Articular chondrocyte of knee joint (primary cell): ENCODE results near the gene OR5H15. TPM values are rescaled to one million over a fixed set of nuclear protein-coding genes. Genes with fewer than 3 reads are reported as not detected.

Experiments
- total RNA-seq: library from RNA; depleted of rRNA; stranded (reverse); fragments of >200 nt; gene quantifications from 2 replicates; pipeline ENCODE4 v1.2.3, GENCODE V29; 2012

OR5H15 gene
- total RNA-seq, result not detected in 2 replicates

DNA sequence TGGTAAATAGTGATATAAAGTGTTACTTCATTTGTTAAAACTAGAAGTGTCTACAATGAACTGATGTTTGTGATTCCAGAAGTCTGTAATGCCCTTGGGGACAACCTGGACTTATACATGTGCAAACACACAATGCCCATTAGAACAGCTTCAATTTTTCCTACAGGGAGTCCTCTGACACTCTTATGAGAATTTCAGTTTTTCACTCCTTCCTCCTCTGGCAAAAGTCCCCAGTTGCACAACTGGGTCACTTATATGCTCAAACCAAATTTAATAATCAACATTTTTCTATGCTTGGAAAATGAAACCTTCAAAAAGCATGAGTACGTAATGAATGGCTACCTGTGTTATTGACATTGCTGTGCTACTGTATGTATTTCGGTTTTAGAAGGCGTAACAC is at the start of gene OR5H15:
Gene OR5H15 (plus strand): TSS at position 301 of the 400 bp plus-strand sequence. CDS start 2,004 bp downstream, outside the sequence.

DNA sequence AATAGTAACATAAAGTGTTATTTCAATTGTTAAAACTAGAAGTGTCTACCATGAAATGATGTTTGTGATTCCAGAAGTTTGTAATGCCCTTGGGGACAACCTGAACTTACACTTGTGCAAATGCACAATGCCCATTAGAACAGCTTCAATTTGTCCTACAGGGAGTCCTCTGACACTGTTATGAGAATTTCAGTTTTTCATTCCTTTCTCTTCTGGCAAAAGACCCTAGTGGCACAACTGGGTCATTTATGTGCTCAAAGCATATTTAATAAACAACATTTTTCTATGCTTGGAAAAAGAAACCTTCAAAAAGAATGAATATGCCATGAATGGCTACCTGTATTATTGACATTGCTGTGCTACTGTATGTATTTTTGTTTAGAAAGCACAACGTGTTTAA is 36.1 kb upstream of the OR5H15 start, which contains the start of gene OR5H1:
Gene OR5H1 (plus strand): TSS at position 301 of the 400 bp plus-strand sequence. CDS start 1,977 bp downstream, outside the sequence.

DNA sequence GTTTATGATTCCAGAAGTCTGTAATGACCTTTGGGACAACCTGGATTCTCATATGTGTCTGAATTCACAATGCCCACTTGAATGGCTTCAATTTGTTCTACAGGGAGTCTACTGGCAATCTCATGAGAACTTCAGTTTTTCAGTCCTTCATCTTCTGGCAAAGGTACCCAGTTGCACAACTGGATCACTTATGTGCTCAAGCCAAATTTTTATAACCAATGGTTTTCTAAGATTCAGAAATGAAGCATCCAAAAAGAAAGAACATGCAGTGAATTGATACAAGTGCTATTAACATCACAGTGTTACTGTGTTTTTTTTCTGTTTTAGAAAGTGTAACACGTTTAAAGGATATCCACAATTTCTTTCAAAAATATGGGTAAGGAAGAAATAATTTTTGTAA is 19.3 kb upstream of the OR5H15 start, which contains the start of gene OR5H14:
Gene OR5H14 (plus strand): TSS at position 301 of the 400 bp plus-strand sequence. CDS start 1,907 bp downstream, outside the sequence.

Other genes with a start within 250 kb of the OR5H15 start
- gene RIOX2, start 194.3 kb upstream of the OR5H15 start, total RNA-seq, result 24.2 and 30.2 TPM in 2 replicates
- not detected in 2 replicates for gene GABRR3, start 131.4 kb upstream of the OR5H15 start, total RNA-seq
- gene OR5AC2, start 79.5 kb upstream of the OR5H15 start, total RNA-seq, result not detected in 2 replicates
- not detected in 2 replicates for gene OR5H1, start 36.0 kb upstream of the OR5H15 start, total RNA-seq
- not detected in 2 replicates for gene OR5H14, start 19.2 kb upstream of the OR5H15 start, total RNA-seq
- not detected in 2 replicates for gene OR5H6, start 97.5 kb downstream of the OR5H15 start, total RNA-seq
- gene OR5H2, start 115.8 kb downstream of the OR5H15 start, total RNA-seq, result not detected in 2 replicates
- gene OR5K4, start 187.2 kb downstream of the OR5H15 start, total RNA-seq, result not detected in 2 replicates
- gene OR5K3, start 224.0 kb downstream of the OR5H15 start, total RNA-seq, result not detected in 2 replicates